GM12801 (cell line): ENCODE data around the gene ANKH.

ENCODE experiments used
- CTCF ChIP-seq: IDR thresholded peaks from one replicate; pipeline ENCODE4 v1.5.1; 2011; ENCODE audit warnings: control low read depth; ENCODE audit not compliant: insufficient read length; ENCODE audit errors: extremely low read depth

Gene ANKH

GRCh38 chr5:14829396-14829795, 42.2 kb downstream of the ANKH start:
- TF ChIP-seq CTCF, result no peak

GRCh38 chr5:14826714-14827113, 44.9 kb downstream of the ANKH start:
- TF ChIP-seq CTCF, result no peak

- no peak for TF ChIP-seq CTCF
Measured at GRCh38 chr5:14825977-14826376, 45.6 kb downstream of the ANKH start.

- TF ChIP-seq CTCF, result no peak
Measured at GRCh38 chr5:14824499-14824898, 47.1 kb downstream of the ANKH start.

GRCh38 chr5:14821100-14821845, 50.3 kb downstream of the ANKH start:
- no peak for TF ChIP-seq CTCF

- no peak for TF ChIP-seq CTCF
Measured at GRCh38 chr5:14818931-14819790, 52.4 kb downstream of the ANKH start.

- TF ChIP-seq CTCF, result no peak
Measured at GRCh38 chr5:14816999-14817761, 54.4 kb downstream of the ANKH start.
